Neuron (in vitro differentiated cells): ENCODE measurements around the gene LTBR.

ENCODE experiments used
- H2AFZ ChIP-seq: one replicate; pipeline ENCODE4 v1.6.1; 2013; ENCODE audit warnings: low read depth, mild to moderate bottlenecking, inconsistent platforms, low read length, moderate library complexity
- H3K27me3 ChIP-seq: one replicate; pipeline ENCODE4 v1.6.1; 2013; ENCODE audit warnings: low read length; ENCODE audit not compliant: insufficient read depth
- H3K36me3 ChIP-seq: one replicate; pipeline ENCODE4 v1.6.1; 2013; ENCODE audit warnings: low read length; ENCODE audit not compliant: insufficient read depth
- H3K4me1 ChIP-seq: one replicate; pipeline ENCODE4 v1.6.1; 2013; ENCODE audit warnings: low read length; ENCODE audit not compliant: insufficient read depth
- H3K4me3 ChIP-seq: 2 replicates; pipeline ENCODE4 v1.5.1; 2013; ENCODE audit warnings: mild to moderate bottlenecking, low read length, moderate library complexity
- H3K9me3 ChIP-seq: one replicate; pipeline ENCODE4 v1.6.1; 2013; ENCODE audit warnings: low read length

The LTBR gene

DNA sequence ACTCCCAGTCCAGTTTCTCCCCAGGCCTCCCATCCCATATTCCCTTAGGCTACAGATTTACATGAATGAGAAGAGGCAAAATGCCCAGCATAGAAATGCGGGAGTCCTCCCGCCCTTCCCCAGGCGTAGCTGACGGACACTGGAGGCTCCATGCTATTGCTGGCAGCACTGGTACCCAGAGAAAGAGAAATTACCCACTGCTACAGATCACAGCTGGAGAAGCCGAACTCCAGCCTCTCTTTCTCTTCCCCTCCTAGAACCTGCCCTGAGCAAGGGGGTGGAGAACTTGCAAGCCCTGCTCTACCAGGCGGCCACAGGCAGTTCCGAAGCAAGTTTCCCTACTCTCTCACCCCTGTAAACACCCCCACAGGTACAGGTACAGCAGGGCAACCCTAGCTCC is 3.6 kb downstream of the LTBR start:
- no peaks in the 10 kb centered on the region for H3K36me3 ChIP-seq
- H3K9me3 ChIP-seq, result peaks cover 2% of the 10 kb centered on the region

DNA sequence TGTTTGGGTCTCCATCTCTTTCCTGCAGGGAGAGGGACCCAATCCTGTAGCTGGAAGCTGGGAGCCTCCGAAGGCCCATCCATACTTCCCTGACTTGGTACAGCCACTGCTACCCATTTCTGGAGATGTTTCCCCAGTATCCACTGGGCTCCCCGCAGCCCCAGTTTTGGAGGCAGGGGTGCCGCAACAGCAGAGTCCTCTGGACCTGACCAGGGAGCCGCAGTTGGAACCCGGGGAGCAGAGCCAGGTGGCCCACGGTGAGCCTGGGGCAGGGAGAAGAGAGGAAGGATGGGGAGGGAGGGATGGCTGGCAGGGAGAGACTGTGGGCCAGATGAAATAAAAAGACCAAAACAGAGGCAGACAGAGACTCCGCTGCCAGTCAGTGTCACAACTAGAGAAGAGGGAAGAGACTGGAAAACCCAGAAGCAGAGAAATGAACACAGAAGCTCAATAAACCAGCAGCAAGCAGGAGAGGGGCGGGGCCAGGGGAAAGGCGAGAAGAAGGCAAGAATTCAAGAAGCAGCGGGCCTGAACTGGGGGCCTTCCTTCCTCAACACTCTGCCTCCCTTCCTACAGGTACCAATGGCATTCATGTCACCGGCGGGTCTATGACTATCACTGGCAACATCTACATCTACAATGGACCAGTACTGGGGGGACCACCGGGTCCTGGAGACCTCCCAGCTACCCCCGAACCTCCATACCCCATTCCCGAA is 6.3 kb downstream of the LTBR start:
- Histone ChIP-seq H3K27me3 (peaks cover 4% of the 10 kb centered on the region), H3K4me3 (no peak overlapping the region), H3K36me3 (no peaks in the 10 kb centered on the region), H3K9me3 (no peaks in the 10 kb centered on the region), H2AFZ (no peak overlapping the region), H3K4me1 (no peaks in the 10 kb centered on the region)

More for the DNA sequence above, 3.6 kb downstream of the LTBR start:
- no peak overlapping the region for H3K4me3 ChIP-seq
- peaks cover 2% of the 10 kb centered on the region for H3K27me3 ChIP-seq
- H3K4me1 ChIP-seq, result no peaks in the 10 kb centered on the region
- H2AFZ ChIP-seq, result no peak overlapping the region

DNA sequence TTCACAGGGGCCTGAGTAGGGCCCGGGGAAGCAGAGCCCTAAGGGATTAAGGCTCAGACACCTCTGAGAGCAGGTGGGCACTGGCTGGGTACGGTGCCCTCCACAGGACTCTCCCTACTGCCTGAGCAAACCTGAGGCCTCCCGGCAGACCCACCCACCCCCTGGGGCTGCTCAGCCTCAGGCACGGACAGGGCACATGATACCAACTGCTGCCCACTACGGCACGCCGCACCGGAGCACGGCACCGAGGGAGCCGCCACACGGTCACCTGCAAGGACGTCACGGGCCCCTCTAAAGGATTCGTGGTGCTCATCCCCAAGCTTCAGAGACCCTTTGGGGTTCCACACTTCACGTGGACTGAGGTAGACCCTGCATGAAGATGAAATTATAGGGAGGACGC is 7.1 kb downstream of the LTBR start:
- no peak overlapping the region for H2AFZ ChIP-seq
- H3K4me3 ChIP-seq, result no peak overlapping the region
- no peaks in the 10 kb centered on the region for H3K4me1 ChIP-seq
- no peaks in the 10 kb centered on the region for H3K9me3 ChIP-seq
- no peaks in the 10 kb centered on the region for H3K36me3 ChIP-seq
- peaks cover 4% of the 10 kb centered on the region for H3K27me3 ChIP-seq

DNA sequence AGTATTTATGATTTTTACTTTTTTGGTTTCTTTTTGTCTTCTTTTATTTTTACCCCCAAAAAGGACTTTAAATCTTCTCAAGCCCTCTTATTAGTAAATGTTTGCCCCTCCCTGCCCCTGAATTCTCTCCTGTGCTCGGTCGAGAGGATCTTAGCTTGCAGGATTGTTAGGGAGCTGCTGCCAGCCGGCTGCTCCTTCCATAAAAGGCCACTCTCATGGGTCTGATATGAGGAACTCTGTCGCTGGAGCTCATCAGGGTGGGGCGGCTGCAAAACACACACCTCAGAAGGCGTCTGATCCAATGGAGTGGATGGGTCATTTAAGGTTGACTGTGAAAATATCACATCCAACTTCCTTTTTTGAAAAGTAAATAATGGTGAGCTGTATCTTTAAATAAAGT is 8.5 kb downstream of the LTBR start:
- Histone ChIP-seq H3K36me3 (no peaks in the 10 kb centered on the region), H3K4me3 (no peak overlapping the region), H3K4me1 (no peaks in the 10 kb centered on the region)

DNA sequence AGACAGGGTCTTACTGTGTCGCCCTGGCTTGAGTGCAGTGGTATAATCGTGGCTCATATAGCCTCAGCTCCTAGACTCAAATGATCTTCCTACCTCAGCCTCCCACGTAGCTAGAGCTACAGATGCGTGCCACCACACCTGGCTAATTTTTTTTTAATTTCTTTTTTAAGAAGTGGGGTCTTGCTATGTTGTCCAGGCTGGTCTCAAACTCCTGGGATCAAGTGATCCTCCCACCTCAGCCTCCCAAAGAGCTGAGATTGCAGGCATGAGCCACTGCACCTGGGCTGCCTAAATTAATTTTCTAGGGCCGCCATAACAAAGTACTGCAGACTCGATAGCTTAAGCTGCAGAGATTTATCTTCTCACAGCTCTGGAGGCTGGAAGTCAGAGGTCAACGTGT is 9.1 kb downstream of the LTBR start:
- peaks cover 4% of the 10 kb centered on the region for H3K27me3 ChIP-seq
- H3K9me3 ChIP-seq, result no peaks in the 10 kb centered on the region
- no peaks in the 10 kb centered on the region for H3K4me1 ChIP-seq
- H3K4me3 ChIP-seq, result no peak overlapping the region
- H2AFZ ChIP-seq, result no peak overlapping the region
- no peaks in the 10 kb centered on the region for H3K36me3 ChIP-seq

More for the DNA sequence above, 8.5 kb downstream of the LTBR start:
- no peak overlapping the region for H2AFZ ChIP-seq
- peaks cover 4% of the 10 kb centered on the region for H3K27me3 ChIP-seq
- no peaks in the 10 kb centered on the region for H3K9me3 ChIP-seq

DNA sequence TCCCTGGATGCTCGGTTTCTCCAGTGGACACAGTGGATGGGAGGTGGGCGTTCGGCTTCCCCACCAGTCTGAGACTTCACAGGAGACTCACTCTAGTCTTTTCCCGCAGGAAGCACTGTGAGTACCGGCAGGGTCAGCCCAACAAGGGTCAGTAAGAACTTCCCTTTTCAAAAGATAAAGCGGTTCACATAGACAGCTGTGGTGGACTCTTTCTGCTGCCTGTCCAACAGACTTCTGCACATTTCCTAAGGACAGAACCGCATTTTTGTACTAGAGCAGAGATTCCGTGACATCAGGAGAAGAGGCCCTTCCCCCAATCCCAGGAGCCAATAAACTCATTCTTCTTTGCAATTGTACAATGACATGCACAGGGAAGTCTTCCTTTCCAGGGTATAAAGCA is 10.4 kb downstream of the LTBR start:
- H3K36me3 ChIP-seq, result no peaks in the 10 kb centered on the region
- no peaks in the 10 kb centered on the region for H3K4me1 ChIP-seq
- peaks cover 4% of the 10 kb centered on the region for H3K27me3 ChIP-seq
- H3K9me3 ChIP-seq, result no peaks in the 10 kb centered on the region
- no peak overlapping the region for H2AFZ ChIP-seq
- no peak overlapping the region for H3K4me3 ChIP-seq

DNA sequence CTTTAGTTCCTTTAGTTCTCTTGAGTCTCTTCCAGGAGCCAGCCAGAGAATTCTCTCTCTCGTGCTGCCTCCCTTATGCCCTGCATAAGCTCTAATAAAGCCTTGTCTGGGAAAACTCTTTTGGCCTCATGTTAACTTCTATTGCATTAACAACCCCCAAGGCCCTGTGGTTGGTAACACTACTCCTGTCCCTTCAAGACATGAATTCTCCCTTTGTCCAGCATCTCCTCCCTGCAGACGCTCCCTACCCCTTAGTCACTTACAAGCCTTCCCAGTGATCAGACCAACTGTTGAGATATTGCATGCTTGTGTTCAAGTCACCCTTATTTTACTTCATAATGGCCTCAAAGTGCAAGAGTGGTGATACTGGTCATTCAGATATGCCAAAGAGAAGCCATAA is 12.1 kb downstream of the LTBR start:
- no peaks in the 10 kb centered on the region for H3K36me3 ChIP-seq
- peaks cover 4% of the 10 kb centered on the region for H3K27me3 ChIP-seq
- H3K4me3 ChIP-seq, result no peak overlapping the region
- H2AFZ ChIP-seq, result no peak overlapping the region
- no peaks in the 10 kb centered on the region for H3K9me3 ChIP-seq
- no peaks in the 10 kb centered on the region for H3K4me1 ChIP-seq

DNA sequence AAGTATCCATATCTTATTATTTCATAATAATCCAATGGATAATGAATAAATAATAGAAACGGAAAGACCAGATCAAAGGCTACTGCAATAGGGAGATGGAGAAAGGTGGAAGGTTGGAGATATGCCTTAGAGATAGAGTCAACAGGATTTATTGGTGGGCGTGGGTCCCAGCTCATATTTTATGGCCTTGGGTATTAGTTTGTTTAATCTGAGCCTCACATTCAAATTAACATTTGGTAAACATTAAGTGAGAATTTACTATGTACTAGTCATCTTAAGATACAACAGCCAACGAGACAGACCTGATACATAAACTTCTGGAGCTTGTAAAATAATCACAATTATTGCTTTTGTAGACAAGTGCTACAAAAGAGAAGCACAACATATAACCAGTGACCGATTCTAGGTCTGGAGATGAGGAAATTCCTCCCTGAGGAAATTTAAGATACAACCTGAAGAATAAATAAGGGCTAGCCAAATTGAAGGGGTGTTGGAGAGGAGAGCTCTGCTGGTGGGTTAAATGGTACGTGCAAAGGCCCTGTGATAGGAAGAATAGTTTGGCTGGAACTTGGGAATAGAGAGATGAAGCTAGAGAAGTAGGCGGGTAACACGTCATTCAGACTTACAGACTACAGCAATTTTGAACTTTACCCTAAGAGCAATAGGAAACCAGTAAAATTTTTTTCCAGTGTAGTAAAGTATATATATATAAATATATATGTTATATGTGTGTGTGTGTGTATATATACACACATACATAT is 16.1 kb downstream of the LTBR start:
- H3K27me3 ChIP-seq, result no peaks in the 10 kb centered on the region
- no peaks in the 10 kb centered on the region for H3K36me3 ChIP-seq

DNA sequence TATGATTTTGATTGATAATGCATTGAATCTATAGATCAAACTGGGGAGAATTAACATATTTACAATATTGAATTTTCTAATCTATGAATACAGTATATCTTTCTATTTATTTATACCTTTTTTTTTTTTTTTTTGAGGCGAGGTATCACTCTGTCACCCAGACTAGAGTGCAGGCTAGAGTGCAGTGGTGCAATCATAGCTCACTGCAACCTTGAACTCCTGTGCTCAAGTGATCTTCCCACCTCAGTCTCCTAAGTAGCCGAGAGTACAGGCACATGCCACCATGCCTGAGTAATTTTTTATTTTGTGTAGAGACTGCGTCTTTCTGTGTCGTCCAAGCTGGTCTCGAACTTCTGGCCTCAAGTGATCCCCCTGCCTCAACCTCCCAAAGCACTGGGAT is 20.4 kb downstream of the LTBR start:
- Histone ChIP-seq H3K4me3 (no peak overlapping the region), H3K4me1 (no peaks in the 10 kb centered on the region), H3K36me3 (no peaks in the 10 kb centered on the region), H3K27me3 (no peaks in the 10 kb centered on the region), H3K9me3 (no peaks in the 10 kb centered on the region), H2AFZ (no peak overlapping the region)

More for the DNA sequence above, 16.1 kb downstream of the LTBR start:
- H3K4me1 ChIP-seq, result no peaks in the 10 kb centered on the region
- H3K9me3 ChIP-seq, result no peaks in the 10 kb centered on the region
- no peak overlapping the region for H3K4me3 ChIP-seq
- H2AFZ ChIP-seq, result no peak overlapping the region

DNA sequence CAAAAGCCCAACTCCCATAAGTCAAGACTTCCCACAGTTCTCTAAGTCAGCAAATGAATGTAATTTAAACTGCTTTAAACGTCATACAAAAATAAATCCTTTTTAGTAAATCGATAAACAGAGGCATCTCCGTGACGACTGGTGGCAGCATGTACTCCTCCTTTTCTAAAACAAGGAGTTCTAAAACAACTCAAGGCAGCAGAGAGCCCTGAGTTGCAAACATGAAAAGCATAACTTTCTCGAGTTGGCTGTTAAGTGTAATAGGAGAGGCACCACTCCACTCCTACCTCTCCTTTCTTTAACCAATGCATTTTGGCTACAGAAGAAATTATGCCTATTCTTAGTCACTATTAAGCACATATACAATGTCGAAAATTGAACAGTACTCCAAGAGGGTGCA is 22.0 kb downstream of the LTBR start:
- no peaks in the 10 kb centered on the region for H3K4me1 ChIP-seq
- no peak overlapping the region for H3K4me3 ChIP-seq
- no peaks in the 10 kb centered on the region for H3K36me3 ChIP-seq
- no peak overlapping the region for H2AFZ ChIP-seq
- no peaks in the 10 kb centered on the region for H3K27me3 ChIP-seq
- no peaks in the 10 kb centered on the region for H3K9me3 ChIP-seq

DNA sequence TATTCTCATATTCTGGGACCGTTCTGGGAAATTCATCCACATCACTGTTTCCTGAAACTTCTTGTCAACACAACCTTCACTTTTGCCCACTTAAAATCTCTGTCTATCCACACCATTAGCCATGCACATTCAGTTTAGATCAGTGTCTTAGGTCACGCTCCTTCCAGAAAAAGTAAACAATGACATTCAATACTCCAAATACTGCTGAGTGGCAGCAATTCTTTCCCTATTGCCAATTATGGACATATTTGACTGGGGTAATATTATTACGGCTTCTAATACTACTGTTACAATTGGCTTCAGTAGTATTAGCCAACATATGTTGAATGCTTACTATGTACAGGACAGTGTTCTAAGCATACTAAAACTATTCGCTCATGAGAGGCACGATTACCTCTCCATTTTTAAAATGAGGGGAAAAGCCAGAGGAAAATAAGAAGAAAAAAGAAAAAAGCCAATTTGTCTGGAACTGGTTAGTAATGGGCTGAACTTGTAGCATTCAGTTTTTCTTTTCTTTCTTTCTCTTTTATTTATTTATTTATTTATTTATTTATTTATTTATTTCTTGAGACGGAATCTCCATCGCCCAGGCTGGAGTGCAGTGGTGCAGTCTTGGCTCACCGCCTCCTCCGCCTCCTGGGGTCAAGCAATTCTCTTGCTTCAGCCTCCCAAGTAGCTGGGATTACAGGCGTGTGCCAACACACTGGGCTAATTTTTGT is 23.4 kb downstream of the LTBR start:
- no peaks in the 10 kb centered on the region for H3K4me1 ChIP-seq
- no peaks in the 10 kb centered on the region for H3K27me3 ChIP-seq
- H3K36me3 ChIP-seq, result no peaks in the 10 kb centered on the region
- no peaks in the 10 kb centered on the region for H3K9me3 ChIP-seq
- H3K4me3 ChIP-seq, result no peak overlapping the region
- H2AFZ ChIP-seq, result no peak overlapping the region

DNA sequence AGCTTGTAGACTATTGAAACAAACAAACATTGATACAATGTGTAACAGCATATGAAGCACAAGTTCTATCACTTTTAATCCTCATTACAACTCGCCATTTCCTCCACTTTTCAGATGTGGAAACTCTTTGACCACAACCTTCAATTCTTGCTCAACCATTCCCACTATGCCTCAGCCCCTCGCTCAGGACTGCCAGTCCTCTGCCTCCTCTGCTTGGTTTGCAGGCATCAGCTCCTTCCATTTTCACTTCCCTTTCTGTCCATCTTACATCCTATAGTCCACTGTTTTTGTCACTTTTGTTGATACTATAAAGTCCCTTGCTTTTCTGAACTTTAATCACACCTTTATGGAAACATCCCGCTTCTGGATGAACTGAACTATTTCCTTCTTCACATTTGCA is 32.6 kb downstream of the LTBR start:
- Histone ChIP-seq H3K4me1 (no peaks in the 10 kb centered on the region), H3K9me3 (peaks cover 8% of the 10 kb centered on the region), H3K27me3 (peaks cover 3% of the 10 kb centered on the region), H2AFZ (no peak overlapping the region), H3K36me3 (no peaks in the 10 kb centered on the region), H3K4me3 (no peak overlapping the region)

DNA sequence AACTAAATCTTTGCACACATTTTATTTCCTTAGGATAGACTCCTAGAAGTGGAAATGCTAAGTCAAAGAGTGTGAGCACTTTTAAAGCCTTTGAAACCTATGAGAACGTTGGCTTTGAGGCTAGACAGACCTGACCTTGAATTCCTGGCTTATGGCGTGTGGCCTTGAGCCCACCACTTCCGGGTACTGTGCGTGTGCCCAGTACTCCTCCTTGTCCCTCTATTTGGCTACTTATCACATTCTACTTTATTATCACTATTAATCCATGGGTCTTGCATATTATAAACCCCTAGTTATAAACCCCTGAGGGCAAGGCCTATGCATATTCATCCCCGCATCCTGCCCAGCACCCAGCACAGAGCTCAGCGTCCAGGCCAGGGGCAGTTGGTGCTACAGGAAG is 34.8 kb downstream of the LTBR start:
- Histone ChIP-seq H3K4me1 (no peaks in the 10 kb centered on the region), H3K36me3 (no peaks in the 10 kb centered on the region), H3K9me3 (peaks cover 8% of the 10 kb centered on the region)

More for the DNA sequence above, 34.8 kb downstream of the LTBR start:
- Histone ChIP-seq H3K27me3 (peaks cover 3% of the 10 kb centered on the region), H3K4me3 (no peak overlapping the region), H2AFZ (no peak overlapping the region)
